SK-N-SH treated with all-trans-retinoic acid at 6 μM for 48 hours (cell line): ENCODE data around the gene UFD1.

ENCODE experiments used
- TCF4 ChIP-seq: fragments of 250-450 bp; sonication (Bioruptor Pico); IDR thresholded peaks from 2 replicates; pipeline ENCODE4 v1.8.0; 2021; ENCODE audit warnings: mild to moderate bottlenecking, moderate library complexity, borderline replicate concordance
- ZFP3 ChIP-seq: fragments of 250-450 bp; sonication (Bioruptor Pico); IDR thresholded peaks from 2 replicates; pipeline ENCODE4 v1.5.0; 2020; ENCODE audit warnings: mild to moderate bottlenecking, moderate library complexity
- ZNF565 ChIP-seq: fragments of 450-650 bp; formaldehyde crosslinking; conservative IDR thresholded peaks from 2 replicates; pipeline ENCODE4 v1.5.0; 2020; ENCODE audit warnings: low read depth, mild to moderate bottlenecking, moderate library complexity
- ZNF8 ChIP-seq: fragments of 450-650 bp; formaldehyde crosslinking; IDR thresholded peaks from 2 replicates; pipeline ENCODE4 v1.5.0; 2020; ENCODE audit warnings: mild to moderate bottlenecking, moderate library complexity

DNA sequence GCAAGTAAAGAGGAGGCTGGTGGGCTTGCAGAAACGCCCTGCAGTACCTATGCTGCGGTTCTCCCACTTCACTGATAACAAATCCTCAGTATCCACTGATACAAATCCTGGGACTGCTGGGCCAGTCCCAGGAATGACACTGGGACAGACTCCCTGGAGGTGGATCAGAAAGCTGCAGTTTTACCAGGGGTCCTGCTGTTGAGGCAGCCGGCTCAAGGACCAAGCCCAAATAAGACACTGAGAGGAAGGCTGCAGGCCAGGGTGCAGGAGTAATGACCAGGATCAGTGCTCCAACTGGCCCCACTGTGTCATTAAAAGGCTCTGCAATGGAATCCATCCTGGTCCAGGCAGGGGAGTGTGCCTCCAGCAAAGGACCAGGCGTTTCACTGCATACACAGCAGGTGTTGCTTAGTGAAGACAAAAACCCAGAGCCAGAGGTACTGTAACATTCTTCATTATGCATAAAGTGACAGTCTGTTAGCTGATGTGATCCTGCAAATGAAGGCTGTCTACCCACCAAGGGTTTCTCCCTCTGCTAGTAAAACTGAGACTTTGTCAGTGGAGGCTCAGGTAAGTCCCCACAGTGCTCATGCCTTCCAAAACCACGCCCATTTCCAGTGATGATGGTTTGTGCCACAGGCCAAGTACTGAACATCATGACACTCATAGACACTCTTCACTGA is 30.1 kb downstream of the UFD1 start:
- TF ChIP-seq TCF4 (CRISPR knock-in tag): no peak
- TF ChIP-seq ZNF565: no peak
- TF ChIP-seq ZNF8 (CRISPR knock-in tag): no peak
- TF ChIP-seq ZFP3 (CRISPR knock-in tag): no peak
